ENCODE data around the gene TMEM266.

DNA sequence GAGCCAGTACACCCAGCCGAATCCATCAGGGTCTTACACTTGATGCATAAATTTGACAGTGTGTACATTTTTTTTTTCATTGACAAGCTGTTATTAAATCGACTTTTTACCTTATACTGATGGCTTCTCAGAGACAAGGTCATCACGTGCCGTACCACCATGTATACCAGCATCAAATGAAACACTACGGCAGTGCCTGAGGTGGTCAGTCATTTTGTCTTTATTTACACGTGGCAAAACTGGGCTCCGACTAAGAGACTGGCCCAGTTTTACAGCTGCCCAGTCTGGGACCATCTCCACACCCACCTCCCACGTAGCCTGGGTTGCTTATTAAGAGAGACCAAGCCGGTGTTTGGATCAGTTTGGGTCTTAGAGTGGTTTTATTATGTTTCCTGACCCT is 57.4 kb downstream of the TMEM266 start:
- TF ChIP-seq FOXK2 (IDR thresholded peaks at IDR 0.05) (no peak), PKNOX1 (IDR thresholded peaks at IDR 0.05) (no peak), ELF4 (IDR thresholded peaks at IDR 0.05) (no peak), ZNF384 (IDR thresholded peaks at IDR 0.05) (no peak), TARDBP (IDR thresholded peaks at IDR 0.05) (no peak), SUZ12 (IDR thresholded peaks at IDR 0.05) (no peak), SP1 (IDR thresholded peaks at IDR 0.05) (no peak), LEF1 (IDR thresholded peaks at IDR 0.05; ENCODE audit: borderline replicate concordance) (no peak), FOXM1 (IDR thresholded peaks at IDR 0.05; ENCODE audit: borderline replicate concordance) (no peak), FOXA1 (IDR thresholded peaks at IDR 0.05) (no peak), L3MBTL2 (conservative IDR thresholded peaks at IDR 0.05) (no peak), HDGF (IDR thresholded peaks at IDR 0.05; ENCODE audit: borderline replicate concordance) (no peak), NFRKB (IDR thresholded peaks at IDR 0.05) (no peak), ARNT (IDR thresholded peaks at IDR 0.05) (no peak)
